HTERT RPE-1 (cell line): Measurements from ENCODE around the gene ZBTB6.
"Not testable (repeated sequence)": the region's sequence is repeated elsewhere in the genome, so short reads cannot be mapped to it uniquely, and the experiment has no call there.

ENCODE experiments used
- in situ Hi-C: fragments of 300-500 bp; cut with MboI; formaldehyde crosslinking; loops from 4 replicates; pipeline ENCODE4 v1.14.3; 2020; ENCODE audit warnings: low sequenced_read_pairs

The ZBTB6 gene

DNA sequence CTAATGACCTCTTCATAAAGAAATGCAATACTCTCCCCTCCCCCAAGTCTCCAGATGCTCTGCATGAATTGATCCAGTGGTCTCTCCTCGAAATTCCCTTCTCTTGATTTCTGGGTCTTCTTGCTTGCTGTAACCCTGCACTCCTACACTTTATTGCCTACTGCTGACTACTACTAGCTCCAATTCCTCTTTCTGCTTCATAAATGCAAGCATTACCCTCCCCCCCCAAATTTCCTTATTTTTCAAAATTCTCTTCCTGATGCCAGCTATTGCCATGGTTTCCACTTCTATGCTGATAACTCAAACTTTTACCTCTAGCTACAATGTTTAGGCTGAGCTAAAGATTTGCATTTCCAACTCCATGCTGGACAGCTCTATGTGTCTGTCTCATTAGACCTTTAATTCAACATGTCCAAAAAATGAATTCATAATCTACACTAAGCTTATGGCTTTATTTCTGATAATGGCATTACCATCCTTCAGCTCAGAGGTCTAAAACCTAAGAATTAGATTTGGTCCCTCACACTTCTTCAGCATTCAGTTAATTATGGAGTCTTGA, 16.8 kb upstream of the ZBTB6 start:
- in situ Hi-C loops, result no loop called here

GRCh38 chr9:122923947-122924346, 10.8 kb upstream of the ZBTB6 start:
- in situ Hi-C loops, result no loop called here

- in situ Hi-C loops, result no loop called here
Observed at GRCh38 chr9:122922713-122923112, 9.6 kb upstream of the ZBTB6 start.

DNA sequence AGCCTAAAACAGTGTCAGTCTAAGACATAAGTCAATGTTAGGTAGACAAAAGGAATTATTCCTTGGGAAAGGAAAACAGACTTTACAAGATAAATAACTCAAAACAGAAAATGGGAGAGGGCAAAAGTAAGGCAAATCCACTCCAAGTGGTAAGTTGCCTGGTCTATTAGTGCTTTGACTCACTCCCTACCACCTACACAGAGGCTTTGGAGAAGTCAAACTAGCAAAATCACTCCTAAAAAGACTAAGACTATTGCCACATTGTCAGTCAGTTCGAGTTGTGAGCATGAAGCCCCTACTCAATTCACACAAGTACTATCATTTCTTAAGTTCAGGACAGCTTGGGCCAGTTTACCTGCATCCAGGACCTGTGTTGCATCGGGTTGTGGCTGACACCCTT, 5.2 kb upstream of the ZBTB6 start:
- in situ Hi-C loops, result no loop called here

DNA sequence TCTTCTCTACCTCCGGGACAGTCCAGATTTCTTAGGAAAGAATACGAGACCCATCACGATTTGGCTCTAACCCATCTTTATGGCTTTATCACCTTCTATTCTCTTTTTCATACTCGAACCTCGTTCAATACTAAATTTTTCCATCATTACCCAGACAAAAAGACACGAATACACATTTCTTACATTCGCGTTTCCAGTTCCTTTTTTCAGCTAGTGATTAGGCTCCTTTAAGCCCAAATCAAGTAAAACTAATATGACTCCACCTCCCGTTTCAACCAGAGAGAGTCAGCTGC, 506 bp downstream of the ZBTB6 start:
- in situ Hi-C loops, result no loop called here

GRCh38 chr9:122906122-122906521, 7.0 kb downstream of the ZBTB6 start:
- in situ Hi-C loops, result not testable (repeated sequence)

DNA sequence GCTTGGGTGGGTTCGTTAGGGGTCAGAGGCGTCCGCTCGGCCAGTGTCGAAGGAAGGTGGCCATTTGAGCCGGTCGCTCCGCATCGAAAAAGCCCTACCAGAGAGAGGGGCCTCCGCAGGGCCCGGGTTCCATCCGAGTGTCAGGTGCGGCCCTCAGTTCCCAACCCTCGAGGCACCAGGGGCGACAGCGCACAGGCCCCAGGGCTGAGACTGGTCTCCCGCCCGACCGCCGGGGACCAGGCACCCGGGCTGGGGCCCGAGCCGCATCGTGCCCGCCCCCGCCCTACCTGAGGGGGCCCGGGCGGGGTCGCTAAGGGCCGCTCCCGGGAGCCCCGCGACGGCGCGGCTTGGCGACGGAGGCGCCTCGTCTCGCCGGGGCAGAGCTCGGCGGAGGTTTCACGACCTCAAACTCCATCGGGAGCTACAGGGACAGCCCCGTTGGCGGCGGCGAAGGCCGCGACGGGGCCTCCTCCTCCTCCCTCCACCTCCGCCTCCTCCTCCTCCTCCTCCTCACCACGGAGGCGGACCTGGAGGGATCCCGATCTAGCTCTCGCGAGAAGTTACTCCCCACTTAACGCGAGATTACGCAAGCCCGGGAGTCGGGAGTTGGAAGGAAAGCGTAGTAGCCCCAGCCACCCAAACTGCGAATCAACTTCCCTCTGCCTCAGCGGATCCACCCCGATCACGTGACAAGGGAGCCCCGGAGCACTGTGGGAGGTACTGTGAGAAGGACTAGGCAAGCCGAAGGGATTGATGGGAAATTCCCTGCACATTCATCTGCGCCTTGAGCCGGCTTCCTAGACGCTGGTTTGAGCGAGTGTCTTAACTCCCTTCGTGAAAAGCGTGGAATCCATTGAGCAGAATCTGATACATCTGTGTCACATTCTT, 8.1 kb downstream of the ZBTB6 start, which contains the start of gene RC3H2:
RC3H2 (minus strand) TSS at position 537 of the 888 bp plus-strand sequence. CDS start 7,850 bp downstream, outside the sequence.
- in situ Hi-C loops, result no loop called here

- in situ Hi-C loops, result no loop called here
Observed at GRCh38 chr9:122904466-122904822, 8.7 kb downstream of the ZBTB6 start.

- in situ Hi-C loops, result no loop called here
Observed at GRCh38 chr9:122900791-122901190, 12.3 kb downstream of the ZBTB6 start.

- in situ Hi-C loops, result no loop called here
Observed at GRCh38 chr9:122897969-122898368, 15.2 kb downstream of the ZBTB6 start.

DNA sequence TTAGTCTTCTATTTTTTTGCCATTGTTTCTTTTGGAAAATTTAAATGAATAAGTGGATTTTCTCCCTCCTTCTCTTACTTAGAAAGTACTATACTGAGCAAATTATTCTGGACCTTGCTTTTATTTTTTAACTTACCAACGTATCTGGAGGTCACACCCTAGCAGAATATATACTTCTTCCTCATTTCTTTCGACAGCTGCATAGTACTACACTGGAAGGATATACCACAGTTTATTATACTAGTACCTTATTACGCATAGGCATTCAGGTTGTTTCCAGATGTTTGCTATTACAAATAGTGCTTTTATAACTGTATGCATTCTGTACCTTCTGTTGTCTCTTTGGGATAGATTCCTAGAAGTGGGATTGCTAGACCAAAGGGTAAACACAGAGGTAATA, 24.6 kb downstream of the ZBTB6 start:
- in situ Hi-C loops, result no loop called here

DNA sequence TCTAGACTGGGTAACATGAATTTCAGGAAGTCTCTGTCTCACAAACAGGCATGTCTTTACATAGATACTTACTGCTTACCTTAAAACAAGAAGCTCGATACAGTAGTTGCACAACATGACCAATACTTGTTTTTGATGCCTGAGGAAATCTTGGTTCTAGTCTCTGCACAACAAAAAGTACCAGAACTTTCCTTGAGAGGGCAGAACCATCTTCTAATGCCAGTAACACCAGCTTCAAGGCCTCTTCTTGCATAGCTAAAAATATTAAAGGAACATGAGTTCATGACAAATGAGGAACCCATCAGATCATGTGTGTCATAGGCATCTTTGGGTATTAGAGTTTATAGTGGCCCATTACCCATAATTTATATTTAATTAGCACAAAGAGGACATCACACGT, 30.0 kb downstream of the ZBTB6 start:
- in situ Hi-C loops, result no loop called here

DNA sequence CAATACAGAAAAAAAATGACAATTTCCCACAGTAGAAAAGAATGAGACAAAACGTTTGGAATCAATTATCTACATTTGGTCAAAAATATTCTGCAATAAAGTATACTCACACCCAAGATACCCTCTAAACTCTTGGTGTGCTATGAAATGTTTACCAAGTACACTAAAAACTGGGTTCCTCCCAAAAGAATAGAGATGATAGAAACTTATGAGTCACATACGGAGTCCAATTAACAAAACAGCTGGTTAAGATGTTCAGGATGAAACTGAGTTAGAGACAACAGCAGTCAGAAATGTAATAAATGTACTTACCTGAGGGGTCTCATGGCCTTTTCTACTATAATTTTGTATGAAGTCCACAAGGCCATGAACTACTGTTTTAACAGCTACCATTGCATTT, 33.7 kb downstream of the ZBTB6 start:
- in situ Hi-C loops, result no loop called here

GRCh38 chr9:122875523-122875922, 37.6 kb downstream of the ZBTB6 start:
- in situ Hi-C loops, result no loop called here

DNA sequence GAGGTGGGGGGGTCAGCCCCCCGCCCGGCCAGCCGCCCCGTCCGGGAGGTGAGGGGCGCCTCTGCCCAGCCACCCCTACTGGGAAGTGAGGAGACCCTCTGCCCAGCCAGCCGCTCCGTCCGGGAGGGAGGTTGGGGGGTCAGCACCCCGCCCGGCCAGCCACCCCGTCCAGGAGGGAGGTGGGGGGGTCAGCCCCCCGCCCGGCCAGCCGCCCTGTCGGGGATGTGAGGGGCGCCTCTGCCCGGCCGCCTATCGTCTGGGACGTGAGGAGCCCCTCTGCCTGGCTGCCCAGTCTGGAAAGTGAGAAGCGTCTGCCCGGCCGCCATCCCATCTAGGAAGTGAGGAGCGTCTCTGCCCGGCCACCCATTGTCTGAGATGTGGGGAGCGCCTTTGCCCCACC, 45.8 kb downstream of the ZBTB6 start:
- in situ Hi-C loops, result not testable (repeated sequence)

DNA sequence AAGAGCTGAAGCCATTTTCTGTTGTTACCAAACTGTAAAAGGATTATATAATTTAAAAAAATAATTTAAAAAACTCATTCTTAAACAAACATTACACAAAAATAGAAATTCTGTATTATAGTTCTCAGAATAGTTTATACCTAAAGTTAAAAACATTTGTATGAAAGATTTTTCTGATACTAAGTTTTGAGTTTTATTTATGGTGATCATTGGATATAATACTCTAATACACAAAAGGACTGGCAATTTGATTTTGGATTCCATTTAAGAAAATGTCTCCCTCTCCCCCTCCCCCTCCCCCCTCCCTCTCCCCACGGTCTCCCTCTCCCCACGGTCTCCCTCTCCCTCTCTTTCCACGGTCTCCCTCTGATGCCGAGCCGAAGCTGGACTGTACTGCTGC, 47.0 kb downstream of the ZBTB6 start:
- in situ Hi-C loops, result no loop called here

DNA sequence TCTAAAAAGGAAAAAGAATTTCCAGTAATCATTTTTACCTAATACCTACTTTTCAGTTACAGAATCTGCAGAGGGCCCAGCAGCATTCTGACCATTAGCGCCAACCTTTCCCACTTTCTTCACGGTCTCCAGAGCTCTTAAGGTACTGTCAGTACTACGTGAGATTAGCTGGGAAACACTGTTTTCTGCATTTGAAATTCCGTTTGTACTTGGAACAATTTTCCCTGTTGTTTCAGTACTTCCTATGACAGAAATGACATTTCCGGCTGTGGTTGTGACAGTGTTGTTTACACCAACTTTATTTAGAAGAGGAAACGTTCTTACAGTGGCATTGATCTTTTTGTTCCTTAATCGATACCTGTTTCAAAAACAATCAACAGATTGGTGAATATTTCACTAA, 47.8 kb downstream of the ZBTB6 start:
- in situ Hi-C loops, result no loop called here

GRCh38 chr9:122863407-122863806, 49.7 kb downstream of the ZBTB6 start:
- in situ Hi-C loops, result no loop called here

- in situ Hi-C loops, result no loop called here
Observed at GRCh38 chr9:122860319-122861142, 52.6 kb downstream of the ZBTB6 start.
